GM19397 (cell line): Measurements from ENCODE around the gene PACS1.

Source experiments
- ATAC-seq: cut with Tn5 transposase; IDR thresholded peaks from one replicate; pipeline ENCODE4 v1.9.1; 2021; ENCODE audit warnings: mild to moderate bottlenecking, moderate library complexity; ENCODE audit not compliant: unreplicated experiment

The PACS1 gene

GRCh38 chr11:66048547-66049323 lies 21.3 kb upstream of the PACS1 start, which contains the start of gene GAL3ST3:
TSS of gene GAL3ST3 (minus strand) at chr11:66049161. CDS start at chr11:66045415, 3,746 bp downstream.
- ATAC-seq: no peak

DNA sequence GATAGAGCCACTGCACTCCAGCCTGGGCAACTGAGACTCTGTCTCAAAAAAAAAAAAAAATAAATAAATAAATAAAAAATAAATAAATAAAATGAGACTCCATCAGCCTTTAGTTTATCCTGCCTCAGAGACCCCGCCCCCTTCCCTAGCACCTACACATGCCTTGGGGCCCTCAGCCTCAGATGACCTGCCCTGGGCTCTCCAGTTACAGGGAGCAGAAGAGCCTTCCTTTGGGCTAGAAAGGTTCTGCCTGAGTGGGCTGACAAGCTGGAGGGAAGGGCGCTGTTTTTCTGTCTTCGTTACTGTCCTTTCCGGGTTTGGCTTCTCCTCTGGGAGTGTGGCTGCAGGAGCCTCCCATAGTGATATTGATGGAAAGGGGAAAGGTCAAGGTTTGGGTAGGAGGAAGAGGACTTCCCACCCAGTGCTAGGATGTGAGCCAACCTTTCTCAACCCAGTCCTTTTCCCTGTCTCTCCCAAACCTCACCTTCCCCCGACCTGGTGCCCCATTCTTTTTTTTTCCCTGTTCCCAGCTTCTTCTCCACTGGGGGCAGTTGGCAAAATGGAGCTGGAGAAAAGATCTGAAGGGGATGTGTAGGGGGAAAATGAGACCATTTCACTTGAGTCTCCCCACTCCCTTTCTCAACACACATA lies 19.4 kb upstream of the PACS1 start:
- no peak for ATAC-seq

- no peak for ATAC-seq
Measured at GRCh38 chr11:66051371-66051765, 18.7 kb upstream of the PACS1 start.

DNA sequence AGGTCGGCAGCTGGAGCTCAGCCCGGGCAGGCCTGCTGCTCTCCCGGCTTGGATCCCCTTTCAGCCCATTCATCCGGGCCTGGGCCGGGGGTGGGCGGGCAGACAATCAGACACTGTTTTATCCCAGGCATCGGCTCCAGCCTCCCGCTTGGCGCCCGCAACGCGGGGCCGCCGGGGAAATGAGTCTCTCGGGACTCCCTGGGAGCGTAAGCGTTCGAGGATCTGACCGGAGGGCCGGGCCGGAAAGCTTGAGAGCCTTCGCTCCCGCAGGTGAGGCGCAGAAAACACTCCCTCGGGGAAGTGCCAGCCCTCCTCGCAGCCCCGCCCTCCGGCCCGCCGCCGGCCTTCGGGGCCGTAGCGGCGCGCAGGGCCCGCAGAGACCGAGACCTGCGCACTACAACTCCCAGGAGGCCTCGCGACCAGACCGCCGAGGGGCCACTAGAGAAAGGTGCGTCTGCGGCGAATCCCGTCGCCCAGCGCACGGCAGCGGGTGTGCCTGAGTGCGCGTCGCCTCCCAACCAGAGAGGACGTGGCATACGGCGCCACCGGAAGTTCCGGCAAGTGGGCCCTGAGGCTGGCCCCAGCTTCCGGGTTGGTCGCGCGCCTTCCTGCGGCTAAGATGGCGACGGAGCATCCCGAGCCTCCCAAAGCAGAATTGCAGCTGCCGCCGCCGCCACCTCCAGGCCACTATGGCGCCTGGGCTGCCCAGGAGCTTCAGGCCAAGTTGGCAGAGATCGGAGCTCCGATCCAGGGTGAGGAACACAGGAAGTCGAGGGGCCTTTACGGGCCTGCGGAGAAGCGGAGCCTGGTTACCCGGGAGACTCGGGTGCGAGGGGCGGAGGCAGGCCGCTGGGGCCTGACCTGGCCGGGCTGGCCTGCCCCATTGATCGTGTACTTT lies 18.1 kb upstream of the PACS1 start, which contains the start of gene SF3B2:
TSS of gene SF3B2 (plus strand) at position 599 of the 898 bp plus-strand sequence. CDS start at position 620, 21 bp downstream.
- peak; percentile 93 for ATAC-seq

GRCh38 chr11:66052664-66052982 lies 17.4 kb upstream of the PACS1 start:
- ATAC-seq: no peak

GRCh38 chr11:66055021-66055420 lies 15.1 kb upstream of the PACS1 start:
- ATAC-seq: no peak

DNA sequence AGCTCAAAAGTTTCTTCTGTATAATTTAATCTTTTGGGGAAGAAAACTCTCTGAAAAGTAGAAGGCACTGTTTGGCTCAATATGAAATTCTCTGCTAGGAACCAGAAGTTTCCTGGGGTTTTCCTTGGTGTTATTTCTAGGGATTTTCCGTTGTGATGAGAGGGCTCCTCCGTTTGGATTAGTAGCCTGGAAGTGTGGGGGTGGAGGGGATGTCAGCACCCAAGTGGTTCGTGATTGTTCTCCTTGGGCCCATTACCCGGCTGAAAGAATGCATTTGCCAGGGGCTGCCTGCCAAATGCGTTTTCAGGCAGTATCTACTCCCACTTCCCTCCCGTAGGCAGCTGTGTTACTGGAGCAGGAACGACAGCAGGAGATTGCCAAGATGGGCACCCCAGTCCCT lies 13.6 kb upstream of the PACS1 start:
- ATAC-seq: no peak

DNA sequence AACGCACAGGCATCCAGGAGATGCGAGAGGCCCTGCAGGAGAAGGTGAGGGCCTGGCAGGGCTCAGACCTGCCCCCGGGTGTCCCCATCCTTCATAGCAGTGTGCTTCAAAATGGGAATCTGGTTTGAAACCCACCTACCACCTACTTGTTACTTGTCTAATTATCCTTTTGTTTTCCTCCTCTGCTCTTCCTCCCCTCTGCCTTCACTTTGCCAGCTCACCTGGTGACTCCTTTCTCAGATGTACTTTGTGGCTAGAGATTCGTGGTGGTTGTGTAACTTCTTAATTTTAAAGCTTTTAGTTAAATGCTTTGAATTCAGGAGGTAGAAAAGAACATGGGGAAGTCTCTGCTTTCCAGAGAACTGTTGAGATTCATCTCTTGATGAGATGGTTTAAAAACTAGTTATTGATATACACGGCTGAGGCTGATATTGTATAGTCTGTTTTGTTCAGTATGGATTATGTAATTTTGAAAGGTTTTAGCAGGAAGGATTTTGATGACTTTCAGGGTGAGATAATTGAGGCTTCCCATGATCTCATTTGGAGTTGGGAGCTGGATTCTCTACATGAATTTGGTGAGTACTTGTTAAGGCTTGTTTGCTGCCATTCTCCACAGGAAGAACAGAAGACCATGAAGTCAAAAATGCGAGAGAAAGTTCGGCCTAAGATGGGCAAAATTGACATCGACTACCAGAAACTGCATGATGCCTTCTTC lies 9.9 kb upstream of the PACS1 start:
- no peak for ATAC-seq

DNA sequence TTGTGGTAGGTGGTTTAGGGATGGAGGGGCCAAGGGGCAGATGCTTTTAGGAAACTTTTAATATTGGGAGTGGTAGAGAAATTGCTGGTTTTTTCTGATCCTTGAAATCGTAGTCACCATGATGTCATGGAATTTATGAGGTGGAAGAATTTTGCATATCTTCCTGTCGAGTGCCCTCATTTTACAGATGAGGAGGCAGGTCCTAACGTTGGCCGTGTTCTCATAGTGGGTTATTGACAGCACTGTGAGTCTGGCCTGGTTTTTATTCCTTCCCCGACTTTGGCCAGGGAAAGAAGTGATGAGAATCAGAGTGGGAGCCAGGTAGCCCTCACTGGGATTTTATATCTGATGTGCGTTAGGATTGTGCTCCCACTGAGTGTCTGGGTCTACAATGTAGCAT lies 8.8 kb upstream of the PACS1 start:
- no peak for ATAC-seq

- no peak for ATAC-seq
Measured at GRCh38 chr11:66062408-66062807, 7.7 kb upstream of the PACS1 start.

- ATAC-seq: no peak
Measured at GRCh38 chr11:66063900-66064299, 6.2 kb upstream of the PACS1 start.

DNA sequence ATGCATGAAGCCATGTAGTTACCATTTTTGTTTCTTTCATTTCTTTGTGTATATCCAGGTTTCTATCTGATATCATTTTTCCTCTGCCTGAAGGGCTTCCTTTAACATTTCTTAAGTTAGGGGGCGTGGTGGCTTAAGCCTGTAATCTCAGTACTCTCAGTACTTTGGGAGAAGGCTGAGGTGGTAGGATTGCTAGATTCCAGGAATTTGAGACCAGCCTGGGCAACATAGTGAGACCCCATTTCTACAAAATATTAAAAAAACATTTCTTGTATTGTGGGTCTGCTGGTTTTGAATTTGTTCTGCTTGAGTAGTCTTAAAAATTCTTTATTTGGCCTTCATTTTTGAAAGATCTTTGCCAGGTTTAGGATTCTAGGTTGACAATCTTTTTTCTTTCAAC lies 5.5 kb upstream of the PACS1 start:
- ATAC-seq: no peak

DNA sequence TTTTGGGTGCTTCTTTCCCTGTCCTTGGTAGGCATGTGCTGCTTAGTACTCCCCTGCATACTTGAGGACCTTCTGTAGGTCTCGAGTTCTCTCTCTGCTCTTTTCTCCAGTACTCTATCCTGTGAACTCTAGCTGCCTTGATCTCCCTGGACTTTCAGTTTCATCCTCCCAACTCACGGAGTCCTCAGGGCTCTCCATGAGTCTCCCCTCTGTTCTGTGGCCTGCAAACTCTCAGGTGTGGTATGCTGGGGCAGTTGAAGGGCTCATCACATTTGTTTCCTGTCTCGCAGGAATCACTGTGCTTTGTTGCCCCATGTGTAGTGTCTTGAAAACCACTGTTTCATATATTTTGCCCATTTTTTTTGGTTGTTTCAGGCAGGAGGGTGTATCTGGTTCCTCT lies 3.3 kb upstream of the PACS1 start:
- ATAC-seq: no peak

DNA sequence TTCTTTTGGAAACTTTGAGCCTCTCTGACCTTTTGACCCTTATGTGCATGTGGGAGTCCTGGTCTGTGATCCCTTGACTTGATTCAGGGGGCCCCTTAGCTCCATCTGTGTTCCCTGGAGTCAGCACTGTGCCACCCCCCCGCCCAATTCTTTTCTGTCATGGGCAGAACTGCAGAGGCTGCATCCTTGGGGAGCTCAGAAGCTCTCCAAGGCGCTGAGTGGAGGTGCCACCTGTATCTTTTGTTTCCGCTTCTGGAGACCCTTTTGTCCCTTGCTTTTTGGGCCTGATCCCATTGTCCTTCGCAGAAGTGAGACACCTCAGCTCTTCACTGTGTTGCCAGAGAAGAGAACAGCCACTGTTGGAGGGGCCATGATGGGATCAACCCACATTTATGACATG lies 2.4 kb upstream of the PACS1 start:
- no peak for ATAC-seq

- ATAC-seq: no peak
Measured at GRCh38 chr11:66068154-66068821, 1.8 kb upstream of the PACS1 start.

DNA sequence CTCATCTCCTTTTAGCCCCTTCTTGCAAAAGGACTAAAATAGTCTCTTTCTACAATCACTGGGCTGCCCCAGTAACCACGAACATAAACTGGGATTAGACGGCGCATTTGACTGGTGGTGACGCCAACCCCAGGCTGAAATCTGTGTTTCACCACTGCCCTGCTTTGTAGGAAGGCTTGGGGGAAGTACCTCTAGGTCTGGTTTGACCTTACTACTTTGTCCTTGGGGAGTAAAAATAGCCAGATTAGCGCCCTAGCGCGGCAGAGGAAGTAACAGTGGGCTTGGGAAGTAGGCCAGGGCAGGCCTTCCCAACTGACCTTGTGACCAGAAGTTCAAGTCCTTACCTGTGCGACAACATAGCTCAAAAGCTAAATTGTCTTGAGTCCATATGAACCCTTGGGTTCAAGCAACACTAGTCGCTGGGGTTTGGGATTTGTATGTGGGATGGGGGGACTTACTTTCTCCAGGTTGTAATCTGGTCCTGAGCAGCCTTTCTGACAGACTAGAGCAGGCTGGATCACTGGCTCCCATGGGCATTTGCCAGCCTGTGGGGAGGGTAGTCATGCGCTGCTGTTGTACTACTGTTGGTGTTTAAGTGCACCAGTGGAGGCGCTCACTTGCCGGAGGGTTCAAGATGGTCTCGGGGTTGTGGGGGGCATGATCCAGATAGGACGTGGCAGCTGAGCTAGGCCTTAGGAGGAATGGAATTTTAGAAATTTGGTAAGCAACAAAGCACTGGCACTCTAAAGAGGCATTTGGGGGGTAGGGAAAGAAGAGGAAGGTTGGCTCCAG lies 953 bp upstream of the PACS1 start:
- ATAC-seq: peak; percentile 6

DNA sequence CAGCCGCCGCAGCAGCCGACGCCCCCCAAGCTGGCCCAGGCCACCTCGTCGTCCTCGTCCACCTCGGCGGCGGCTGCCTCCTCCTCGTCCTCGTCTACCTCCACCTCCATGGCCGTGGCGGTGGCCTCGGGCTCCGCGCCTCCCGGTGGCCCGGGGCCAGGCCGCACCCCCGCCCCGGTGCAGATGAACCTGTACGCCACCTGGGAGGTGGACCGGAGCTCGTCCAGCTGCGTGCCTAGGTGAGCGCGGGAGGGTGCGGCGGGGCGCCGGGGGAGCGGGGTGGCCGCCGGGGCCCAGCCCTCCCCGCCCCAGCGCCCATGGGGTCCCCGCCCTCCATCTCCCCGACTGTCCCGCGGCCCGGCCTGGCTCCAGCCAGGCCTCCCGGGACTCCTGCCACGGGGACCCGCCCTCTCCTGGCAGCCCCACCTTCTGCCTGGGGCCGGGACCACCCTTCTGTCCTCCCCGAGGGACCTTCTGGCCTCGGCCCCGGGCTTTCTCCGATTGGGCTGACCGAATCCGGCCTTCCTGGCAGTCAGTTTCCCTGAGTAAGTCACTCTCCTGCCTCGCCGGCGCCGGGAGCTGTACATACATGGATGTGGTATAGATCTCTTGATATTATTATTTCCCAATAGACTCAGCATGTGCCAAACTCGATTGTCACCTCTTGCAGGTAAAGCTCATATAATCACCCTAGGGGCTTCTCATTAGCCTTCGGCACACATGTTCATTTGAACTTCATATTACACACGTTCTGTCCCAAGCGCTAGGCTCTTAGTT lies 720 bp downstream of the PACS1 start:
- ATAC-seq: peak; percentile 21

GRCh38 chr11:66071381-66071801 lies 1.3 kb downstream of the PACS1 start:
- ATAC-seq: no peak

DNA sequence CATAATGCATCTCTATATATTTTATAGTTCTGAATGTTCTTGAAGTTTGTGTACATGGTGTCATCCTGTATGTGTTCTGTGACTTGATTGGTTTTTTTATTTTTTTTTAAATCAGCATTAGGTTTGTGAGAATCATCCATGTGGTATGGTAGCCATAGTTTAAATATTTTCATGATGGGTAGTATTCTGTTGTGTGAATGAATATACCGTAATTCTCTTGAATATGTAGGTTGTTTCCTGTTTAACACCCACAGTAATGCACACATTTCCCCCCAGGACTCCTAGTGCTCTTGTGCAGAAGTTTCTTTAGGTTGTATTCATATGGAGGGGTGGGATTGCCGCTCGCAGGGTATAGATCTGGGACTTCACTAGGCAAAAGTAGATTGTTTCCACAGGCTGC lies 2.0 kb downstream of the PACS1 start:
- ATAC-seq: no peak
